Spleen (tissue), 11 donors: ENCODE measurements around the gene TMEM176B. TPM values are rescaled to one million over a fixed set of nuclear protein-coding genes. Genes with fewer than 3 reads are reported as not detected.
"Not testable (repeated sequence)": the region's sequence is repeated elsewhere in the genome, so short reads cannot be mapped to it uniquely, and the experiment has no call there.

Experiments
- DNase-seq: peaks from one replicate; pipeline ENCODE4 v3.0.0-alpha.2; 2020
- H3K27ac ChIP-seq, 8 donors: fragments of 200-600 bp; sonication (generic) in 7 of 8; 1 replicate in 4 of 8; 2 replicates in 4 of 8; pipeline versions ENCODE4 v1.5.0 to v1.8.0; 2016 to 2021; ENCODE audit warnings: inconsistent platforms in 4 of 8, mild to moderate bottlenecking in 4 of 8, moderate library complexity in 1 of 8
- H3K27me3 ChIP-seq, 7 donors: fragments of 200-600 bp; sonication (generic) in 6 of 7; replicated peaks in 1 of 7; 1 replicate in 4 of 7; 2 replicates in 3 of 7; pipeline versions ENCODE4 v1.5.0 to v1.8.0; 2016 to 2021; ENCODE audit warnings: inconsistent platforms in 3 of 7, mild to moderate bottlenecking in 1 of 7
- H3K36me3 ChIP-seq, 6 donors: fragments of 200-600 bp; sonication (generic) in 5 of 6; 1 replicate in 4 of 6; 2 replicates in 2 of 6; pipeline versions ENCODE4 v1.5.0 to v1.8.0; 2016 to 2021; ENCODE audit warnings: inconsistent platforms in 2 of 6
- H3K4me1 ChIP-seq, 6 donors: fragments of 200-600 bp; sonication (generic) in 5 of 6; 1 replicate in 3 of 6; 2 replicates in 3 of 6; pipeline versions ENCODE4 v1.5.0 to v1.8.0; 2016 to 2021; ENCODE audit warnings: inconsistent platforms in 3 of 6
- H3K4me3 ChIP-seq, 8 donors: fragments of 200-600 bp; sonication (generic) in 7 of 8; 1 replicate in 4 of 8; 2 replicates in 4 of 8; pipeline versions ENCODE4 v1.5.0 to v1.8.0; 2016 to 2021; ENCODE audit warnings: inconsistent platforms in 4 of 8, mild to moderate bottlenecking in 4 of 8, moderate library complexity in 2 of 8
- H3K9me3 ChIP-seq, 8 donors: fragments of 200-600 bp; sonication (generic) in 7 of 8; 1 replicate in 4 of 8; 2 replicates in 4 of 8; pipeline versions ENCODE4 v1.5.0 to v1.8.0; 2016 to 2021; ENCODE audit warnings: inconsistent platforms in 4 of 8
- POLR2A ChIP-seq, 3 donors: fragments of 450-650 bp; IDR thresholded peaks; one replicate each; pipeline ENCODE4 v1.5.1; 2017; ENCODE audit warnings: antibody characterized with exemption in 3 of 3, mild to moderate bottlenecking in 1 of 3
- POLR2AphosphoS5 ChIP-seq, 3 donors: sonication (generic); formaldehyde crosslinking; IDR thresholded peaks; one replicate each; pipeline ENCODE4 v1.5.1; 2017; ENCODE audit warnings: antibody characterized with exemption in 3 of 3
- WGBS, 5 donors: extraction: QIAGEN DNeasy Blood & Tissue Kit in 3 of 5; methylation state at CpG; one replicate each; pipeline versions ENCODE4 v1.1.5 to v1.1.7; 2013 to 2018; 5-methylcytosine and 5-hydroxymethylcytosine counted together
- intact Hi-C: fragments of 100-400 bp; cut with DNase I; formaldehyde crosslinking; loops from one replicate; pipeline ENCODE4 v1.15.0; 2023; ENCODE audit warnings: low total_unique reads
- polyA plus RNA-seq, 3 donors: library from polyadenylated mRNA; stranded (reverse); fragments of 200-250 nt; gene quantifications; one replicate each; pipeline ENCODE4 v1.2.1, GENCODE V29; 2013
- total RNA-seq, 7 donors: library from RNA; depleted of rRNA in 3 of 7; stranded (reverse); fragments of >200 nt in 3 of 7; fragmentation: NEBNext Ultra II Directional in 4 of 7; extraction: Animal tissue kit (Norgen Biotek cat#: 25700) in 4 of 7; gene quantifications; one replicate each; pipeline versions ENCODE4 v1.1.0 to v1.2.1, GENCODE V29; 2016 to 2021
- TF ChIP-seq, protein P1 (sequence below), 11 experiments: fragments of 200-600 bp in 7 of 11; fragments of 450-650 bp in 4 of 11; sonication (generic) in 4 of 11; IDR thresholded peaks in 8 of 11; conservative IDR thresholded peaks in 3 of 11; 1 replicate in 7 of 11; 2 replicates in 4 of 11; pipeline versions ENCODE4 v1.4.0 to v1.8.0; 2016 to 2021; ENCODE audit warnings: antibody characterized with exemption in 11 of 11, inconsistent platforms in 4 of 11, mild to moderate bottlenecking in 1 of 11
- donor health status: healthy with polysubstance abuse.
- donor health status: DM: no; HTN: no; CAD: no; lungs with moderate emphysema.
- donor health status: DM: no; HTN: no; CAD: no.
- donor health status: Bipolar disorder and iron deficiency.
- donor health status: healthy.
- donor health status: DM: no; HTN: no; CAD: no.
- donor health status: DM: yes; HTN: yes; CAD: no.

TMEM176B gene
- total and polyA plus RNA-seq, 10 donors: 56.1 to 107 (median 82.2) TPM

- no peak overlapping the region for H3K4me3 ChIP-seq
- H3K27me3 ChIP-seq: peaks cover 0 to 15% (median 0%) of the 10 kb centered on the region in 7 donors
- H3K4me1 ChIP-seq: no peaks in the 10 kb centered on the region
- TF ChIP-seq, protein P1, sequence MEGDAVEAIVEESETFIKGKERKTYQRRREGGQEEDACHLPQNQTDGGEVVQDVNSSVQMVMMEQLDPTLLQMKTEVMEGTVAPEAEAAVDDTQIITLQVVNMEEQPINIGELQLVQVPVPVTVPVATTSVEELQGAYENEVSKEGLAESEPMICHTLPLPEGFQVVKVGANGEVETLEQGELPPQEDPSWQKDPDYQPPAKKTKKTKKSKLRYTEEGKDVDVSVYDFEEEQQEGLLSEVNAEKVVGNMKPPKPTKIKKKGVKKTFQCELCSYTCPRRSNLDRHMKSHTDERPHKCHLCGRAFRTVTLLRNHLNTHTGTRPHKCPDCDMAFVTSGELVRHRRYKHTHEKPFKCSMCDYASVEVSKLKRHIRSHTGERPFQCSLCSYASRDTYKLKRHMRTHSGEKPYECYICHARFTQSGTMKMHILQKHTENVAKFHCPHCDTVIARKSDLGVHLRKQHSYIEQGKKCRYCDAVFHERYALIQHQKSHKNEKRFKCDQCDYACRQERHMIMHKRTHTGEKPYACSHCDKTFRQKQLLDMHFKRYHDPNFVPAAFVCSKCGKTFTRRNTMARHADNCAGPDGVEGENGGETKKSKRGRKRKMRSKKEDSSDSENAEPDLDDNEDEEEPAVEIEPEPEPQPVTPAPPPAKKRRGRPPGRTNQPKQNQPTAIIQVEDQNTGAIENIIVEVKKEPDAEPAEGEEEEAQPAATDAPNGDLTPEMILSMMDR (IDR thresholded peaks at IDR 0.05 in 8 of 11, conservative IDR thresholded peaks at IDR 0.05 in 3 of 11): no peak
- TF ChIP-seq POLR2A (IDR thresholded peaks at IDR 0.05) (no peak), POLR2AphosphoS5 (IDR thresholded peaks at IDR 0.05) (no peak)
- H3K9me3 ChIP-seq: peaks cover 3 to 35% (median 21%) of the 10 kb centered on the region in 8 donors
- WGBS, 5 donors: 73 to 93% (median 82%) methylated on average over 2 of the region's 2 CpGs
- intact Hi-C loops: no loop called here
- H3K36me3 ChIP-seq: no peaks in the 10 kb centered on the region
- DNase-seq: no peak
- no peak overlapping the region for H3K27ac ChIP-seq
Observed at GRCh38 chr7:150818971-150819370, 18.8 kb upstream of the TMEM176B start.

GRCh38 chr7:150814328-150815001 is 14.3 kb upstream of the TMEM176B start:
- no peak for DNase-seq
- Histone ChIP-seq H3K4me1 (no peaks in the 10 kb centered on the region), H3K9me3 (peaks cover 3 to 24% (median 19%) of the 10 kb centered on the region in 8 donors), H3K27me3 (peaks cover 0 to 15% (median 0%) of the 10 kb centered on the region in 7 donors), H3K27ac (no peak overlapping the region), H3K36me3 (no peaks in the 10 kb centered on the region), H3K4me3 (no peak overlapping the region)
- WGBS, 5 donors: 73 to 93% (median 78%) methylated on average over 7 of the region's 7 CpGs
- intact Hi-C loops: no loop called here
- TF ChIP-seq POLR2A (IDR thresholded peaks at IDR 0.05) (no peak), POLR2AphosphoS5 (IDR thresholded peaks at IDR 0.05) (no peak)
- TF ChIP-seq, protein P1 (IDR thresholded peaks at IDR 0.05 in 8 of 11, conservative IDR thresholded peaks at IDR 0.05 in 3 of 11): no peak

DNA sequence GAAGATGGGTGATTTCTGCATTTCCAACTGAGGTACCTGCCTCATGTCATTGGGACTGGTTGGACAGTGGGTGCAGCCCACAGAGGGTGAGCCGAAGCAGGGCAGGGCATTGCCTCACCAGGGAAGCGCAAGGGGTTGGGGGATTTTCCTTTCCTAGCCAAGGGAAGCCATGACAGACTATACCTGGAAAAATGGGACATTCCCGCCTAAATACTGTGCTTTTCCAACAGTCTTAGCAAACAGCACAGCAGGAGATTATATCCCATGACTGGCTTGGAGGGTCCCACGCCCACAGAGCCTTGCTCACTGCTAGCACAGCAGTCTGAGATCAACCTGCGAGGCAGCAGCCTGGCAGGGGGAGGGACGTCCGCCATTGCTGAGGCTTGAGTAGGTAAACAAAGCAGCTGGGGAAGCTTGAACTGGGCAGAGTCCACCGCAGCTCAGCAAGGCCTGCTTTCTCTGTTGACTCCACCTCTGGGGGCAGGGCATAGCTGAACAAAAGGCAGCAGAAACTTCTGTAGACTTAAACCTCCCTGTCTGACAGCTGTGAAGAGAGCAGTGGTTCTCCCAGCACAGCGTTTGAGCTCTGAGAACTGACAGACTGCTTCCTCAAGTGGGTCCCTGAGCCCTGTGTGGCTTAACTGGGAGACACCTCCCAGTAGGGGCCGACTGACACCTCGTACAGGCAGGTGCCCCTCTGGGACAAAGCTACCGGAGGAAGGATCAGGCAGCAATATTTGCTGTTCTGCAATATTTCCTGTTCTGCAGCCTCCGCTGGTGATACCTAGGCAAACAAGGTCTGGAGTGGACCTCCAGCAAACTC is 7.7 kb upstream of the TMEM176B start:
- H3K27ac ChIP-seq, intact Hi-C loops, DNase-seq, H3K4me1 ChIP-seq, H3K4me3 ChIP-seq: not testable (repeated sequence)
- peaks cover 0 to 27% (median 21%) of the 10 kb centered on the region in 8 donors for H3K9me3 ChIP-seq
- WGBS, 5 donors: 65 to 86% (median 77%) methylated on average over 13 of the region's 13 CpGs
- peaks cover 0 to 35% (median 0%) of the 10 kb centered on the region in 7 donors for H3K27me3 ChIP-seq
- peaks cover 0 to 15% (median 2%) of the 10 kb centered on the region in 6 donors for H3K36me3 ChIP-seq

GRCh38 chr7:150806863-150807262 is 6.7 kb upstream of the TMEM176B start:
- H3K27me3 ChIP-seq: peaks cover 0 to 45% (median 0%) of the 10 kb centered on the region in 7 donors
- H3K36me3 ChIP-seq: peaks cover 0 to 15% (median 2%) of the 10 kb centered on the region in 6 donors
- DNase-seq: no peak
- H3K4me1 ChIP-seq: no peaks in the 10 kb centered on the region
- H3K4me3 ChIP-seq: no peak overlapping the region
- 68 to 91% (median 83%) methylated on average over 2 of the region's 2 CpGs for WGBS, 5 donors
- H3K9me3 ChIP-seq: peaks cover 0 to 27% (median 21%) of the 10 kb centered on the region in 8 donors
- no peak for TF ChIP-seq POLR2A (IDR thresholded peaks at IDR 0.05)
- TF ChIP-seq POLR2AphosphoS5 (IDR thresholded peaks at IDR 0.05): no peak
- TF ChIP-seq, protein P1 (IDR thresholded peaks at IDR 0.05 in 8 of 11, conservative IDR thresholded peaks at IDR 0.05 in 3 of 11): no peak
- H3K27ac ChIP-seq: no peak overlapping the region
- intact Hi-C loops: no loop called here
